ENCODE results near the gene P2RX7. TPM values are rescaled to one million over a fixed set of nuclear protein-coding genes. Genes with fewer than 3 reads are reported as not detected.

Gene P2RX7
- total RNA-seq, 2 experiments from 2014 or later = 0.13 to 0.48 TPM

- no peak overlapping the region for H2AFZ ChIP-seq (ENCODE audit: low read length)
- TF ChIP-seq EZH2phosphoT487 (IDR thresholded peaks at IDR 0.05; ENCODE audit: borderline replicate concordance, low read depth, low read length) = no peak
- TF ChIP-seq CTCF (conservative IDR thresholded peaks at IDR 0.05; ENCODE audit: low read length) = no peak
- ChIA-PET POLR2A (interaction anchor here (0.6 kb wide), 1 partner anchor 1070 kb away, joined by 3 read pairs; no protein-coding TSS in a partner anchor), CTCF (ENCODE audit: unreplicated experiment) (no interaction called here)
- H3K27ac ChIP-seq (ENCODE audit: low read depth, low read length, poor library complexity, severe bottlenecking) = no peak overlapping the region
- no peaks in the 10 kb centered on the region for H3K9me2 ChIP-seq (ENCODE audit: insufficient read depth, low read length)
- BruUV-seq (replicated peaks) = no TSS peak
- no peak overlapping the region for H3K4me2 ChIP-seq (ENCODE audit: low read length)
- peaks cover 4% of the 10 kb centered on the region for H3K4me1 ChIP-seq (ENCODE audit: insufficient read depth, low read length, poor library complexity, severe bottlenecking)
- H3K79me2 ChIP-seq (ENCODE audit: insufficient read depth, low read depth, low read length) = no peaks in the 10 kb centered on the region
- H3K4me3 ChIP-seq (ENCODE audit: low read depth, low read length, poor library complexity, severe bottlenecking) = no peak overlapping the region
- DNase-seq (ENCODE audit: low spot score) = no peak
- no peaks in the 10 kb centered on the region for H4K20me1 ChIP-seq (ENCODE audit: insufficient read depth, low read length)
- no peaks in the 10 kb centered on the region for H3K9me3 ChIP-seq (ENCODE audit: low read length)
- intact Hi-C loops (cut with micrococcal nuclease; ENCODE audit: unreplicated experiment) = no loop called here
- H3K36me3 ChIP-seq (ENCODE audit: insufficient read depth, low read length) = no peaks in the 10 kb centered on the region
These were observed 57.9 kb downstream of the P2RX7 start for GRCh38 chr12:121190523-121191031.

DNA sequence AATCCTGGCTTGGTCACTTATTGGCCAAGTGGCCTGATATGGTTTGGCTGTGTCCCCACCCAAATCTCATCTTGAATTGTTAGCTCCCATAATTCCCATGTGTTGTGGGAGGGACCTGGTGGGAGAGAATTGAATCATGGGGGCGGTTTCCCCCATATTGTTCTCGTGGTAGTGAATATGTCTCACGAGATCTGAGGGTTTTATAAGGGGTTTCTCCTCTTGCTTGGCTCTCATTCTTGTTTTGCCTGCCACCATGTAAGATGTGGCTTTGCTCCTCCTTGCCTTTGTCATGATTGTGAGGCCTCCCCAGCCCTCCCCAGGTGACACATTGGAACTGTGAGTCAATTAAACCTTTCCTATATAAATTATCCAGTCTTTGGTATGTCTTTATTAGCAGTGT is 58.5 kb downstream of the P2RX7 start:
- Histone ChIP-seq H3K4me2 (ENCODE audit: low read length) (no peak overlapping the region), H3K36me3 (ENCODE audit: insufficient read depth, low read length) (no peaks in the 10 kb centered on the region), H3K4me1 (ENCODE audit: insufficient read depth, low read length, poor library complexity, severe bottlenecking) (no peaks in the 10 kb centered on the region), H3K9me2 (ENCODE audit: insufficient read depth, low read length) (no peaks in the 10 kb centered on the region), H3K27ac (ENCODE audit: low read depth, low read length, poor library complexity, severe bottlenecking) (no peak overlapping the region), H2AFZ (ENCODE audit: low read length) (no peak overlapping the region), H3K4me3 (ENCODE audit: low read depth, low read length, poor library complexity, severe bottlenecking) (no peak overlapping the region), H3K9me3 (ENCODE audit: low read length) (no peaks in the 10 kb centered on the region), H3K79me2 (ENCODE audit: insufficient read depth, low read depth, low read length) (no peaks in the 10 kb centered on the region), H4K20me1 (ENCODE audit: insufficient read depth, low read length) (no peaks in the 10 kb centered on the region)
- intact Hi-C loops (cut with micrococcal nuclease; ENCODE audit: unreplicated experiment) = no loop called here
- POLR2A ChIA-PET = no interaction called here
- DNase-seq (ENCODE audit: low spot score) = no peak
- CTCF ChIA-PET (ENCODE audit: unreplicated experiment) = interaction anchor here (1.4 kb wide), 1 partner anchor 33 kb away, joined by 4 read pairs; no protein-coding TSS in a partner anchor
- BruUV-seq (replicated peaks) = no TSS peak
- TF ChIP-seq CTCF (conservative IDR thresholded peaks at IDR 0.05; ENCODE audit: low read length) = no peak
- TF ChIP-seq EZH2phosphoT487 (IDR thresholded peaks at IDR 0.05; ENCODE audit: borderline replicate concordance, low read depth, low read length) = no peak

DNA sequence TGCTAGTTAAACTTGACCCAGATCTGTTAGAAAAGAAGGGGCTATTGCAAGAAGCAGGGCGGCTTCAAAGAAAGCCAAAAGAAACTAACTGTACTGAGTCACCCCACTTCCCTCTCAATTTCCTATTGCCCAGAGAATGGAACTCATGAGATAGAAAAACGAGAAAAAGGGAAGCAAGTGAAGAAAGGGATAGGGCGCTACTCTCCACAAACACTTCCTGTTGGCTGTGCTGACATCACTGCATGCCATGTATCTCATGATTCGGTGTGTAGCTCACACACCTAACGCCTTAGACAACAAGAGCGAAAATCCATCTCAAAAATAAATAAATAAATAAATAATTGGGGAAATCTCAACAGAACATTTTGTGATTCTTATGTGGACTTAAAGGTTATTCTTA is 64.2 kb downstream of the P2RX7 start:
- TF ChIP-seq EZH2phosphoT487 (IDR thresholded peaks at IDR 0.05; ENCODE audit: borderline replicate concordance, low read depth, low read length) (no peak), CTCF (conservative IDR thresholded peaks at IDR 0.05; ENCODE audit: low read length) (no peak)
- intact Hi-C loops (cut with micrococcal nuclease; ENCODE audit: unreplicated experiment) = no loop called here
- BruUV-seq (replicated peaks) = no TSS peak
- no peaks in the 10 kb centered on the region for H3K4me1 ChIP-seq (ENCODE audit: insufficient read depth, low read length, poor library complexity, severe bottlenecking)
- no peak overlapping the region for H3K27ac ChIP-seq (ENCODE audit: low read depth, low read length, poor library complexity, severe bottlenecking)
- no peaks in the 10 kb centered on the region for H3K79me2 ChIP-seq (ENCODE audit: insufficient read depth, low read depth, low read length)
- no peaks in the 10 kb centered on the region for H3K9me3 ChIP-seq (ENCODE audit: low read length)
- CTCF ChIA-PET (ENCODE audit: unreplicated experiment) = no interaction called here
- H3K4me2 ChIP-seq (ENCODE audit: low read length) = peak overlapping the region; percentile 27; the same call in 1 of the 2 replicates
- POLR2A ChIA-PET = no interaction called here
- H2AFZ ChIP-seq (ENCODE audit: low read length) = no peak overlapping the region; the same call in 1 of the 2 replicates
- no peak overlapping the region for H3K4me3 ChIP-seq (ENCODE audit: low read depth, low read length, poor library complexity, severe bottlenecking)
- H3K36me3 ChIP-seq (ENCODE audit: insufficient read depth, low read length) = no peaks in the 10 kb centered on the region
- H4K20me1 ChIP-seq (ENCODE audit: insufficient read depth, low read length) = no peaks in the 10 kb centered on the region
- H3K9me2 ChIP-seq (ENCODE audit: insufficient read depth, low read length) = no peaks in the 10 kb centered on the region
- DNase-seq (ENCODE audit: low spot score) = no peak
